Right renal pelvis (tissue), 4 donors: ENCODE results near the gene TRAPPC2L. TPM values are rescaled to one million over a fixed set of nuclear protein-coding genes. Genes with fewer than 3 reads are reported as not detected.

Source experiments
- DNase-seq, 4 donors: peaks; one replicate each; pipeline ENCODE4 v3.0.0-alpha.2; 2013; ENCODE audit warnings: low read depth in 4 of 4, low spot score in 3 of 4, missing footprints in 1 of 4
- polyA plus RNA-seq, 4 donors: library from polyadenylated mRNA; unstranded; fragments of 120-200 nt; gene quantifications; one replicate each; pipeline ENCODE4 v1.2.1, GENCODE V29; 2013; ENCODE audit not compliant: insufficient read length in 4 of 4

TRAPPC2L gene
- polyA plus RNA-seq, 4 donors = 73.2 to 90.6 (median 80.1) TPM

- no peak for DNase-seq
Measured at GRCh38 chr16:88856122-88856827, 652 bp upstream of the TRAPPC2L start.

- peak in 3 of 4 donors; percentile 35 to 52 (median 44) for DNase-seq
Measured at GRCh38 chr16:88857728-88858339, 907 bp downstream of the TRAPPC2L start.

- DNase-seq = no peak
Measured at GRCh38 chr16:88859381-88860091, 2.6 kb downstream of the TRAPPC2L start.

GRCh38 chr16:88861359-88861758 lies 4.4 kb downstream of the TRAPPC2L start:
- no peak for DNase-seq

GRCh38 chr16:88862968-88863367 lies 6.0 kb downstream of the TRAPPC2L start:
- no peak for DNase-seq

GRCh38 chr16:88863426-88863825 lies 6.5 kb downstream of the TRAPPC2L start:
- no peak for DNase-seq

- no peak for DNase-seq
Measured at GRCh38 chr16:88864099-88864498, 7.2 kb downstream of the TRAPPC2L start.

- DNase-seq = no peak
Measured at GRCh38 chr16:88864521-88864920, 7.6 kb downstream of the TRAPPC2L start.

- no peak for DNase-seq
Measured at GRCh38 chr16:88865310-88865709, 8.4 kb downstream of the TRAPPC2L start.

- no peak for DNase-seq
Measured at GRCh38 chr16:88865742-88866141, 8.8 kb downstream of the TRAPPC2L start.

GRCh38 chr16:88866151-88866920 lies 9.4 kb downstream of the TRAPPC2L start, which contains the start of gene PABPN1L:
PABPN1L (minus strand) TSS chr16:88866660; CDS start chr16:88866606, 54 bp downstream.
- DNase-seq = no peak

GRCh38 chr16:88867581-88868246 lies 10.8 kb downstream of the TRAPPC2L start:
- no peak for DNase-seq

GRCh38 chr16:88868974-88869672 lies 12.2 kb downstream of the TRAPPC2L start:
- DNase-seq = no peak

GRCh38 chr16:88869673-88869980 lies 12.7 kb downstream of the TRAPPC2L start:
- DNase-seq = no peak

GRCh38 chr16:88870608-88871348 lies 13.9 kb downstream of the TRAPPC2L start:
- no peak for DNase-seq

GRCh38 chr16:88871349-88871702 lies 14.4 kb downstream of the TRAPPC2L start:
- no peak for DNase-seq

- DNase-seq = no peak
Measured at GRCh38 chr16:88871730-88872416, 14.9 kb downstream of the TRAPPC2L start.

GRCh38 chr16:88872650-88873331 lies 15.9 kb downstream of the TRAPPC2L start:
- DNase-seq = no peak
